ENCODE measurements around the gene FAM185A.
"Not testable (repeated sequence)": the region's sequence is repeated elsewhere in the genome, so short reads cannot be mapped to it uniquely, and the experiment has no call there.

The FAM185A gene

DNA sequence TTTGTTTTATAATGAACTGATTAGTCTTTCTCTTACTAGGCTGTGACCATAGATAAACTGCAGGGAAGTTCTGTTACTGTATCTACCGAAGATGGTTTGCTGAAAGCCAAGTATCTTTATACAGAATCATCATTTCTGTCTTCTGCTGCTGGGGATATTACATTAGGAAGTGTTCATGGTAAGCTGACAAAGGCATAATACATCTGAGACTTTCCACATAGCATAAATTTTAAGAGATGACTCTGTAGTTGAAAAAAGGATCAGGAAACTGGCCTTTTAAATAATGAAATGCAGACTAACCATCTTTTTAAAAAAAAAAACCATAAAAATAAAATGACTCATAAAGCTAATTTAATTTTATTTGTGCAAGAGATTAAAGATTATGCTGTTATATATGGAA lies 12.4 kb downstream of the FAM185A start:
- DNase-seq (ENCODE audit: low read depth); H3K4me3 ChIP-seq (ENCODE audit: low read length): not testable (repeated sequence)

DNA sequence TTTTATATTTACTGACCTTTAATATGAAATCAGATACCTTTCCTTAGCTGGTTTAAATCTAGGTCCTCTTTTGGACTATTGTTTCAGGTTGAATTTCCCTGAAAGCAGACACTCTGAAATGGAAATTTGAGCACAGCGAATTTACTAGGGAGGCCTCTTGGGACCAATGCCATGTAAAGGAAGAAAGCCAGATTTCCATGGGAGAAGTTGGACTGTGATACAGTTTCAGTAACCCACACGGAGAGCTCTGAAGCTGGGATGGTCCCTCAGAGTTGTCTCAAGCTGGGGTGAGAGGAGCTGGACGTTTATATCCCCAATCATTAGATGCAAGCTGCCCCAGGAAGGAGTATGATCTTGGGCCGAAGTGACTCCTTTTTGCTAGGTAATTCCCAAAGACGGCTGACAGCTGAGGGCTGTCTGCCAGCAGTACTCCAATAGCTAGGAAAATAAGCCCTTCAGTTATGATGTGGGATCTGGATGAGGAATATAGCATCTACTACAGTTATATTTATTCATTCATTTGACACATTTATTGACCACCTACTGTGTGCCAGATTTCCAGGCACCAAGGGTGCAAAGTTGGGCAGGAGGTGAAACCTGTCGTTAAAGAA lies 14.6 kb downstream of the FAM185A start:
- not testable (repeated sequence) for H3K4me3 ChIP-seq (ENCODE audit: low read length)

DNA sequence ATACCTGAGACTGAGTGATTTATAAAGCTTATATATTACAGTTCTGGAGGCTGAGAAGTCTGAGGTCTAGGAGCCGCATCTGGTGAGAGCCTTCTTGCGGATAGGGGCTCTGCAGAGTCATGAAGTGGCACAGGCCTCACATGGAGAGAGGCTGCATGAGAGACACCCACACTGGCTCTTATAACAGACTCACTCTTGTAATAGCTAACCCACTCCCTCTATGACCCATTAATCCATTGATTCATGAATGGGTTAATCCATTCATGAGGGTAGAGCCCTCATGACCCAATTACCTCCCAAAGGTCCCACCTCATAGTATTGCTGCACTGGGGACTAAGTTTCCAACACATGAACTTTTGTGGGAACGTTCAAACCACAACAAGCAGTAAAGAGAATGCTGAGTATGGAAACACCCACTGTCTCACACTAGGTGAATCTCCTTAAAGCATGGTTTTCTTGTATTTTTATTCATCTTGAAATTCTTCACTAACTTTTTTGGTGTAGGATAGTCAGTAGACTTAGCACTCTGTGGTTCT lies 20.9 kb downstream of the FAM185A start:
- not testable (repeated sequence) for DNase-seq (ENCODE audit: low read depth); H3K4me3 ChIP-seq (ENCODE audit: low read length)

More for the DNA sequence above, 14.6 kb downstream of the FAM185A start:
- DNase-seq (ENCODE audit: low read depth), result not testable (repeated sequence)

DNA sequence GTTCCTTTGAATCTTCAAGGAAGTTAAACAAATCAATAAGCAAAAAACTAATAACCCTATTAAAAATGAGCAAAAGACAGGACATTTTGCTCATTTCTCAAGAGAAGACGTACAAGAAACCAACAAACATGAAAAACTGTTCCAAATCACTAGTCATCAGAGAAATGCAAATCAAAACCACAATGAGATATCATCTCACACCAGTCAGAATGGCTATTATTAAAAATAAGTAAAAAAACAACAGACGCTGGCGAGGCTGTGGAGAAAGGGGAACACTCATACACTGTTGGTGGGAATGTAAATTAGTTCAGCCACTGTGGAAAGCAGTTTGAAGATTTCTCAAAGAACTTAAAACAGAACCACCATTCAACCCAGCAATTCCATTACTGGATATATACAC lies 21.7 kb downstream of the FAM185A start:
- not testable (repeated sequence) for DNase-seq (ENCODE audit: low read depth); H3K4me3 ChIP-seq (ENCODE audit: low read length)

DNA sequence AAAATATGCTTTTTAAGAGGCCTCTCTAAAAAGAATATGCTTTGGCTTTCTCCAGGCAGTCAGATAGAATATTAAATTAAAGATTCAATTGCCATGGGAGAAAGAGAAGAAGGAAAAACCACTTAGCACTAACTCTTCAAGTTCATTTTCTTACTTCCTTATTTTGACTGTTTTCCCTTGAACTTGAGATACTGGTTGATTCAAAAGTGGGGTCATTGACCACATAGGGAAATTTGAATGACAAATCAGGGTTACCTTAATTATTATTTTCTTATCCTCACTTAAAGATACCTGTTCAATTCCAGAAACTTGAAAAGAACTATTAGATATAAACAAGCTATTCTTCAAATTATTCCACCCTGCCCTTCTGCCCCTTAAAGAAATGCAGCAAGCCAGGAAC lies 27.4 kb downstream of the FAM185A start:
- not testable (repeated sequence) for H3K4me3 ChIP-seq (ENCODE audit: low read length); DNase-seq (ENCODE audit: low read depth)

DNA sequence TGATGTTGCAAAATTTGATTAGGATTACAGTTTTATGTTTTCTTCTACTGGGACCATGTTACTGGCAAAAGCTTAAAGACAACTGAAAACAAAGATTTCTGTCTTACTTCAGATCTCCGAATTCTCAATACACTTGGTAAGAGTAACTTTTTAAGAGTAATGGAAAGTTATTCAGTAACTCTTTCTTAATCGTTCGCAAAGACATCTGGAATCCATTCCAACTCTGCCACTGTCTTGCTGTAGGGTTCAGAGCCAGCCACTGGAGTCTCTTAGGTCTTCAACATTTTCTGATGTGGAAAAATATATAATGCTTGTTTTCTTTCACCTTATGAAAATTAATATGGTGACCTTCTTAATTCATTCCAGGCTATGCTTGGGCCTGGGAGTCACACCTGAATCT lies 29.9 kb downstream of the FAM185A start:
- DNase-seq (ENCODE audit: low read depth); H3K4me3 ChIP-seq (ENCODE audit: low read length): not testable (repeated sequence)

DNA sequence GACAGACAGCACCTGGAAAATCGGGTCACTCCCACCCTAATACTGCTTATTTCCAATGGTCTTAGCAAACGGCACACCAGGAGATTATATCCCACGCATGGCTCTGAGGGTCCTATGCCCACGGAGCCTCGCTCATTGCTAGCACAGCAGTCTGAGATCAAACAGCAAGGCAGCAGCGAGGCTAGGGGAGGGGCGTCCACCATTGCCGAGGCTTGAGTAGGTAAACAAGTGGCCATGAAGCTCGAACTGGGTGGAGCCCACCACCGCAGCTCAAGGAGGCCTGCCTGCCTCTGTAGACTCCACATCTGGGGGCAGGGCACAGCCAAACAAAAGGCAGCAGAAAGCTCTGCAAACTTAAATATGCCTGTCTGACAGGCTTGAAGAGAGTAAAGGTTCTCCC lies 32.1 kb downstream of the FAM185A start:
- H3K4me3 ChIP-seq (ENCODE audit: low read length); DNase-seq (ENCODE audit: low read depth): not testable (repeated sequence)

DNA sequence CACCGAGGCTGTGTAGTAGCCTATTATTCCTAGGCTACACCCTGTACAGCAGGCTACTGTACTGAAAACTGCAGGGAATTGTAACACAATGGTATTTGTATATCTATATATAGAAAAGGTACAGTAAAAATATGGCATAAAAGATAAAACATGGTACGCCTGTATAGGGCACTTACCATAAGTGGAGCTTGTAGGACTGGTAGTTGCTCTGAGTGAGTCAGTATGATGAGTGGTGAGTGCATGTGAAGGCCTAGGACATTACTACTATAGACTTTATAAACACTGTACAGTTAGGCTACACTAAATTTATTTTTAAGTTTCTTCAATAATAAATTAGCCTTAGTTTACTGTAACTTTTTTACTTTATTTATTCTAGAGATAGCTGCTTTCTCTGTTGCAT lies 40.0 kb downstream of the FAM185A start:
- not testable (repeated sequence) for H3K4me3 ChIP-seq (ENCODE audit: low read length)
- DNase-seq (ENCODE audit: low read depth), result peak; percentile 32

DNA sequence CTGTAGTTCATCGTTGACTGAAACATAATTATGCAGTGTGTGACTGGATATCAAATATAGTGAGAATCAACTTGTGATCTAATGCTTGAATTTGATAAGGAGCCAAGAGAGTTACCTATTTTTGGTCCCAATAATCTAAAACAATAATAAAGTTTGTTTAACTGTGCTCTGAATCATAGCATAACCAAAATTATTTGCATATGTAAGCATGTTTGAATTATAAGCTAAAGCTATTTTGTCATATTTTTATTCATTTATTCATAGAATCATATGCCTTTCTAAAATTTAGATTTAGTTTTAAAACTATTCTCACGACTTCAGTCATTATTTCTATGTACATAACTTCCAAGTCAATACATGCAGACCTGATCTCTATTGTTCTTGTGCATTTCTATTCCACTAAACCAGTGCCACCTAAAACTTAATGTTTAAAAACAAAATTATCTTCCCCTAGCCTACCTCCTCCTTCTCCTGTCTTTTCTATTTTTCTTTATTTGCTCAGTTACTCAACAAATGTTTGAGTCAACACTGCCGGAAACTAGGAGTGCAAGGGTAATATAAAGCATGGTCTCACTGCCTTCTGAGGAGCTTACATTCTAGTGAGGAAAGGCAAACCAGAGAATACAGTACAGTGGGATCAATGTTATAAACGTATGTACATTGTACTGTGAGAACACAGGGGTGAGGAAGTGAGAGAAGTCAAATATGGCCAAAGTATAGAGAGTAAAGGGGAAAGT lies 41.7 kb downstream of the FAM185A start:
- H3K4me3 ChIP-seq (ENCODE audit: low read length), result not testable (repeated sequence)

DNA sequence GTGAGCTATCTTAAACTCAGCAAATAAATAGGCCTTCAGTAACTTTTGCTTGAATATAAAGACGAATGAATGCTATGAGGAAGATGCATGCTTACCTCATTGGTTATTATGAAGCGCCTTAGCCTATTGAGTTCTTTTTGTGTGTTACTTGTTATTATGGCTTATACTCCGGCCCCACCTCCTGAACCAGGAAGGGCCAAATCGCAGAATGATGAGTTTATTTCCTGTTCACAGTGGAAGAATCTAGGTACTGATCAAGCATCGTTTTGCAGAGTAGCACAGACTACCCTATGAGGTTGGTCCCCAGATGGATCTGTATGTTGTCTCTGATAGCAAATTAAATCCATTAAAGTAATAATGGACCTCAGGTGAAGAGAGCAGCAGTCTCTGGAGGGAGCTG lies 42.6 kb downstream of the FAM185A start:
- H3K4me3 ChIP-seq (ENCODE audit: low read length); DNase-seq (ENCODE audit: low read depth): not testable (repeated sequence)

More for the DNA sequence above, 41.7 kb downstream of the FAM185A start:
- DNase-seq (ENCODE audit: low read depth), result not testable (repeated sequence)

DNA sequence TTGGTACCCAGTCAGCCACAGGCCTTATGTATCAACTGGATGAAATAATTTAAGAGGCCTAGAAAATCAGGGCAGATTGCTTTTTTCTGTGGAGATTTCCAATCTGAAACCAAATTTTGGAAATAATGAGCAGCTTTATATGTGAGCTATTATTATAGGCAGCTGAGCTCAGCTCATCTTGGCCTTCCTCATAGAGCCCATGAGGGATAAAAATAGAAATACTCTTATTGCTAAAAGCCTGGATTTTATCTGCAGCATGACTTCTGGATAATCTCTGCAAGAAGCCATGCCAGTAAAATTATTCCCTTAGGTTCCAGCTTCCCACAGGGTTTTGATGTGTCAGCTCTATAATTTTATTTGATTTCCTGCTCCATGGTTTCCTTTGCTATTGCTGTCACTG lies 43.0 kb downstream of the FAM185A start:
- not testable (repeated sequence) for DNase-seq (ENCODE audit: low read depth)

DNA sequence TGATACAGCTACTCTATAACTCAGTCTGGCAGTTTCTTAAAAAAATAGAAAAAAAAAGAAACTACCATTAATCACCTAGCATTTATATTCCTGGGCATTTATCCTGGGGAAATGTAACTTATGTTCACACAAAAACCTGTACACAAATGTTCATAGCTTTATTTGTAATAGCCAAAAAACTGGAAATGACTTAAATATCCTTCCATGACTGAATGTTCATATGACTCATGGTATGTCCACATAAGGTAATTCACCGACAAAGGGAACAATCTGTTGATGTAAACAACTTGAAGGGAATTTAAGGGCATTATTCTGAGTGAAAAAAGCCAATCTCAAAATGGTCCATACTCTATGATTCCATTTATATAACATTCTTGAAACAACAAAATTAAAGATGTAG lies 45.8 kb downstream of the FAM185A start:
- peak; percentile 39 for DNase-seq (ENCODE audit: low read depth)

More for the DNA sequence above, 43.0 kb downstream of the FAM185A start:
- not testable (repeated sequence) for H3K4me3 ChIP-seq (ENCODE audit: low read length)

DNA sequence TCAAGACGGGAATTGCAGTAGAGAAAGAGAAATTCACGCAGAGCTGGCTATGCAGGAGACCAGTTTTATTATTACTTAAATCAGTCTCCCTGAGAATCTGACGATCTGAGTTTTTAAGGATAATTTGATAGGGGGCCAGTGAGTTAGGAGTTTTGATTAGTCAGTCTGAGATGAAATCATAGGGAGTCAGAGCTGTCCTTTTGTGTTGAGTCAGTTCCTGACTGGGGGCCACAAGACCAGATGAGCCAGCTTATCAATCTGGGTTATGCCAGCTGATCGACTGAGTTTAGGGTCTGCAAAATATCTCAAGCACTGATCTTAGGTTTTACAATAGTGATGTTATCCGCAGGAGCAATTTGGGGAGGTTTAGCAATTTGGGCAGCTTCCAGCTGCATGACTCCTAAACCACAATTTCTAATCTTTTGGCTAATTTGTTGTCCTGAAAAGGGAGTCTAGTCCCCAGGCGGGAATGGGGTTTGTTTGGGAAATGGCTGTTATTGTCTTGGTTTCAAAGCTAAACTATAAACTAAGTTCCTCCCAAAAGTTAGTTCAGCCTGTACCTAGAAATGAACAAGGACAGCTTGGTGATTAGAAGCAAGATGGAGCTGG lies 47.3 kb downstream of the FAM185A start:
- H3K4me3 ChIP-seq (ENCODE audit: low read length); DNase-seq (ENCODE audit: low read depth): not testable (repeated sequence)

More for the DNA sequence above, 45.8 kb downstream of the FAM185A start:
- H3K4me3 ChIP-seq (ENCODE audit: low read length), result not testable (repeated sequence)

DNA sequence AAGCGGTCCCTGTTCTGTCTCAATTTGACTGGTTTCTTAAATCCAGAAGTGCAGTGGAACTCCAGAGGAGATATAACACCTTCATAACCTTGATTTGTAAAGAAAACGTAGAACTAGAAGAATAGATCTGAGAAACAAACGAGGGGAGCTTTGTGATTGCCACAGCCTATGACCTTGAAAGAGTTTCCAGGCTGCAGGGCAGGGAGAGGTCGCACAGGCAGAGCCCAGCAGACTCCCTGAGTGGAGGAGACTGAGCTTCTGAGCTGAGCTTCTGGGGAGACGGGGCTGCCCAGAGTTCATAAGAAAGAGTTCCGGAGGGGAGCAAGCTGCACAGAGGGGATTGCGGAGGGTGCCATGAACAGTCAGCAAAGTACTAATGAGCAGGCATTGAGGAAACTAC lies 57.8 kb downstream of the FAM185A start:
- TF ChIP-seq, protein P1, sequence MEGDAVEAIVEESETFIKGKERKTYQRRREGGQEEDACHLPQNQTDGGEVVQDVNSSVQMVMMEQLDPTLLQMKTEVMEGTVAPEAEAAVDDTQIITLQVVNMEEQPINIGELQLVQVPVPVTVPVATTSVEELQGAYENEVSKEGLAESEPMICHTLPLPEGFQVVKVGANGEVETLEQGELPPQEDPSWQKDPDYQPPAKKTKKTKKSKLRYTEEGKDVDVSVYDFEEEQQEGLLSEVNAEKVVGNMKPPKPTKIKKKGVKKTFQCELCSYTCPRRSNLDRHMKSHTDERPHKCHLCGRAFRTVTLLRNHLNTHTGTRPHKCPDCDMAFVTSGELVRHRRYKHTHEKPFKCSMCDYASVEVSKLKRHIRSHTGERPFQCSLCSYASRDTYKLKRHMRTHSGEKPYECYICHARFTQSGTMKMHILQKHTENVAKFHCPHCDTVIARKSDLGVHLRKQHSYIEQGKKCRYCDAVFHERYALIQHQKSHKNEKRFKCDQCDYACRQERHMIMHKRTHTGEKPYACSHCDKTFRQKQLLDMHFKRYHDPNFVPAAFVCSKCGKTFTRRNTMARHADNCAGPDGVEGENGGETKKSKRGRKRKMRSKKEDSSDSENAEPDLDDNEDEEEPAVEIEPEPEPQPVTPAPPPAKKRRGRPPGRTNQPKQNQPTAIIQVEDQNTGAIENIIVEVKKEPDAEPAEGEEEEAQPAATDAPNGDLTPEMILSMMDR (IDR thresholded peaks at IDR 0.05; ENCODE audit: insufficient read depth, low read depth, low read length, missing control alignments), result no peak
- DNase-seq (ENCODE audit: low read depth), result no peak
- no peak overlapping the region for H3K4me3 ChIP-seq (ENCODE audit: low read length)
